ENCODE data around the gene KIF3A. TPM values are rescaled to one million over a fixed set of nuclear protein-coding genes. Genes with fewer than 3 reads are reported as not detected.

Gene KIF3A
- total RNA-seq, 1 donor from 2014 or later, result 33.6 TPM

GRCh38 chr5:132665574-132666080 lies 71.7 kb downstream of the KIF3A start:
- Mint-ChIP-seq H3K36me3 (ENCODE audit: insufficient read depth) (no peaks in the 10 kb centered on the region), H3K9me3 (ENCODE audit: low read depth) (no peaks in the 10 kb centered on the region), H3K27ac (no peak overlapping the region), H3K4me3 (ENCODE audit: low read depth) (no peak overlapping the region), H3K4me1 (ENCODE audit: low read depth) (peaks cover 9% of the 10 kb centered on the region), H3K27me3 (peaks cover 33% of the 10 kb centered on the region)
- no peak for DNase-seq (ENCODE audit: low spot score, unreplicated experiment)
- TF ChIP-seq, protein P1, sequence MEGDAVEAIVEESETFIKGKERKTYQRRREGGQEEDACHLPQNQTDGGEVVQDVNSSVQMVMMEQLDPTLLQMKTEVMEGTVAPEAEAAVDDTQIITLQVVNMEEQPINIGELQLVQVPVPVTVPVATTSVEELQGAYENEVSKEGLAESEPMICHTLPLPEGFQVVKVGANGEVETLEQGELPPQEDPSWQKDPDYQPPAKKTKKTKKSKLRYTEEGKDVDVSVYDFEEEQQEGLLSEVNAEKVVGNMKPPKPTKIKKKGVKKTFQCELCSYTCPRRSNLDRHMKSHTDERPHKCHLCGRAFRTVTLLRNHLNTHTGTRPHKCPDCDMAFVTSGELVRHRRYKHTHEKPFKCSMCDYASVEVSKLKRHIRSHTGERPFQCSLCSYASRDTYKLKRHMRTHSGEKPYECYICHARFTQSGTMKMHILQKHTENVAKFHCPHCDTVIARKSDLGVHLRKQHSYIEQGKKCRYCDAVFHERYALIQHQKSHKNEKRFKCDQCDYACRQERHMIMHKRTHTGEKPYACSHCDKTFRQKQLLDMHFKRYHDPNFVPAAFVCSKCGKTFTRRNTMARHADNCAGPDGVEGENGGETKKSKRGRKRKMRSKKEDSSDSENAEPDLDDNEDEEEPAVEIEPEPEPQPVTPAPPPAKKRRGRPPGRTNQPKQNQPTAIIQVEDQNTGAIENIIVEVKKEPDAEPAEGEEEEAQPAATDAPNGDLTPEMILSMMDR (IDR thresholded peaks at IDR 0.05; ENCODE audit: unreplicated experiment), result no peak

DNA sequence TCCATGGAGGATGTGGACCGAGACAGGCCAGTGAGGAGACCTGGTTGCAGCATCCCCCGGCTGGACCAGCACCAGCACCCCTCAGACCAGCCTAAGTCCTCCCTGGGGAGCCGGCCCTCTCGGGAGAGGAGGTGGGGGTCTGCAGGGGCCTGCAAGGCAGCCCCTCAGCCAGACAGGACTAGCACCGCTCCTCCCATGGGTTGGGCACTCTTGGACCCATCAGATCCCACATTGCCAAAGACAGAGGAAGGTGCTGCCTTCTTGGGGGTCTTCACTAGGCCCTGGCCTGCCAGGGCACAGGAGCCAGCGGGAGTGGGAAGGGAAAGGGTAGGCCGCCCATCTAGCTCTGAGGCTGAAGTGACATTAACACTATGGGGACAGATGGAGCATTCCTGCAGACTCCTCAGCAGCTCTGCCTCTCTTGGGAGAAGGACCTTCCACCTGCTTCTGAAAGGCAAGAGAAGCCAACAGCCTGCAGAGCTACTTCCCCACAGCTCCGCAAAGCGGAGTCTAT lies 72.6 kb downstream of the KIF3A start:
- Mint-ChIP-seq H3K36me3 (ENCODE audit: insufficient read depth) (no peaks in the 10 kb centered on the region), H3K9me3 (ENCODE audit: low read depth) (no peaks in the 10 kb centered on the region), H3K27ac (no peak overlapping the region), H3K4me3 (ENCODE audit: low read depth) (no peak overlapping the region), H3K4me1 (ENCODE audit: low read depth) (peaks cover 9% of the 10 kb centered on the region), H3K27me3 (peaks cover 30% of the 10 kb centered on the region)
- TF ChIP-seq, protein P1 (IDR thresholded peaks at IDR 0.05; ENCODE audit: unreplicated experiment), result no peak
- DNase-seq (ENCODE audit: low spot score, unreplicated experiment), result no peak

DNA sequence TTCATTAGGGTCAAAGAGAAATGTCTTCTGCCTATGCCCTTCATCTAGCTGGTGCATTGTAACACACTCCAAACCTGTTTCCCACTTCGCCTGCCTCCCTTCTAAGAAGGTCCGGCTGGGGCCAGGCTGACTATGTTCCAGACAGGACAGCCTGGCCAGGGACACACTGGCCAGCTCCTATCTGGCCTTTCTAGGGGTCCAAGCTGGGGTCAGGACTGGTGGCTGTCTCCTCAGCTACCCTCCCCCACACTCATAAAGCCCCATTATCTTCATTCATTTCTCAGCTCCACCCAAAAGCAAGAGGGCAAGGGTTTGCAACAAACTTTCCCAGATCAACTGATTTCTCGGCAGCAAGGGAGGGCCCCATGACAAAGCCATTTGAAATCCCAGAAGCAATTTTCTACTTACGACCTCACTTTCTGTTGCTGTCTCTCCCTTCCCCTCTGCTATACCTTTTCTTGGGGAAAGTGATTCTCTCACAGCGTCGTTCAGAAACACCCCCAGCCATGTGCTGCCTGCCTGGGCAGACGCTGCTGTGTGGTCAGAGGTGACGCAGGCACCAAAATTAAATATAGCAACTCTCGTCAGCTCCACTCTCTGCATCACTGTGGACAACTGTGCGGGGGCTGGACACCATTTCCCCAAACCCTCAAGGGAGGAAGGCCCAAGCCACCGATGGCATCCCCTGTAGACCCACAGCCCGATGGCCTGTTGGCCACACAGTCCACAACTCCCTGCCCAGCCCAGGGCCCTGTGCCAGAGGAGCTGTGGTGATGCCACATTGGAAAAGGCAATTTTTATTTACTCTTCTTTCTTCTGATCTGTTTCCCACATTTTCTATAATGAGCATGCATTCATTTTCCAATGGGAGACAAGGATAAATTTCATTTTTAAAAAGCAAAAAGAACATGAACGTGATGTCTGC lies 73.3 kb downstream of the KIF3A start:
- no peak for DNase-seq (ENCODE audit: low spot score, unreplicated experiment)
- no peak overlapping the region for H3K4me3 Mint-ChIP-seq (ENCODE audit: low read depth)
- H3K27ac Mint-ChIP-seq, result no peak overlapping the region
- H3K27me3 Mint-ChIP-seq, result peaks cover 30% of the 10 kb centered on the region
- H3K9me3 Mint-ChIP-seq (ENCODE audit: low read depth), result no peaks in the 10 kb centered on the region
- no peaks in the 10 kb centered on the region for H3K36me3 Mint-ChIP-seq (ENCODE audit: insufficient read depth)
- H3K4me1 Mint-ChIP-seq (ENCODE audit: low read depth), result peaks cover 9% of the 10 kb centered on the region
- TF ChIP-seq, protein P1 (IDR thresholded peaks at IDR 0.05; ENCODE audit: unreplicated experiment), result no peak

- TF ChIP-seq, protein P1 (IDR thresholded peaks at IDR 0.05; ENCODE audit: unreplicated experiment), result no peak
- H3K4me3 Mint-ChIP-seq (ENCODE audit: low read depth), result no peak overlapping the region
- H3K36me3 Mint-ChIP-seq (ENCODE audit: insufficient read depth), result no peaks in the 10 kb centered on the region
- no peaks in the 10 kb centered on the region for H3K9me3 Mint-ChIP-seq (ENCODE audit: low read depth)
- H3K27me3 Mint-ChIP-seq, result peaks cover 39% of the 10 kb centered on the region
- H3K4me1 Mint-ChIP-seq (ENCODE audit: low read depth), result peaks cover 9% of the 10 kb centered on the region
- no peak for DNase-seq (ENCODE audit: low spot score, unreplicated experiment)
- H3K27ac Mint-ChIP-seq, result no peak overlapping the region
Observed at GRCh38 chr5:132662925-132663770, 74.2 kb downstream of the KIF3A start.

DNA sequence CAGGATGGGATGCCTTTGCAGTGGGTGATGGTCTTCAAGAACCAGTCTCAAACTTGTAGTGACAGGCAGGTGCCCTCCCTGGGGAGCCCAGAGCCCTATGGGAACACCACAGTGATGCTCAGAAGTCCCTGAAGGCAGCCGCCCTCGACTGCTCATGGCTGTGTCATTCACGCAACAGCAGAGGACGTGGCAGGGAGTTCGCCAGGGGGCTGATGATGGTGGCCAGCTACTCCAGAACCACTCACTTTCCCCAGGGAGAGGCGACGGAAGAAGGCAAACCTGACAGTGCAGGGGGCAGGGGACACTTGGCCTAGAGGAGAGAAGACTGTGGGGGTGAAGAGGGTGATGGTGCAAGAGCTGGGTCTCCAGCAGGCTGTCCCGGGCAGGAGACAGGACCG lies 75.3 kb downstream of the KIF3A start:
- Mint-ChIP-seq H3K27ac (no peak overlapping the region), H3K36me3 (ENCODE audit: insufficient read depth) (no peaks in the 10 kb centered on the region), H3K27me3 (peaks cover 44% of the 10 kb centered on the region), H3K4me1 (ENCODE audit: low read depth) (peaks cover 9% of the 10 kb centered on the region), H3K4me3 (ENCODE audit: low read depth) (no peak overlapping the region), H3K9me3 (ENCODE audit: low read depth) (no peaks in the 10 kb centered on the region)
- TF ChIP-seq, protein P1 (IDR thresholded peaks at IDR 0.05; ENCODE audit: unreplicated experiment), result no peak
- no peak for DNase-seq (ENCODE audit: low spot score, unreplicated experiment)

All from progenitor cell of endocrine pancreas (in vitro differentiated cells).